ENCODE measurements around the gene EPB41L2.

DNA sequence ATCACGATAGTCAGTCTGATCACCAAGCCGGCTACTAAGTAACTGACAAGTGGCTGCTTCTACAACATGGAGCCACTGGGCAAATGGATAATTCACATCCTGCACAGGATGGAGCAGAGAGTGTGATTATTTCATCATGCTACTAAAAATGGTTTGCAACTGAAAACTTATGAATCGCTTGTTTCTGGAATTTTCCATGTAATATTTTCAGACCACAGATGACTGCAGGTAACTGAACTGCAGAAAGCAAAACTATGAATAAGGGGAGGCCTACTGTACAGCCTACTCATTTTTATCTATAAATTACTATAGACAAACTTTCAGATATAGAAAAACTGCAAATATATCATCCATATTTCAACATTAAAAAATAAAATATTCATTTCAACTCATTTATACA lies 91.5 kb downstream of the EPB41L2 start:
- TF ChIP-seq CTCF (IDR thresholded peaks at IDR 0.05) (no peak), ZFX (IDR thresholded peaks at IDR 0.05; ENCODE audit: borderline replicate concordance) (no peak)
